Activated CD8-positive, alpha-beta memory T cell treated with anti-CD3 and anti-CD28 coated beads, Interleukin-2, amount 10 ng/mL, durations not matched to agents 7 days and 5 days (primary cell): ENCODE results near the gene TSKS. TPM values are rescaled to one million over a fixed set of nuclear protein-coding genes. Genes with fewer than 3 reads are reported as not detected.

Source experiments
- ATAC-seq: fragments of 150-1000 bp; cut with Tn5 transposase; one replicate; pipeline ENCODE4 v1.10.0; 2021; ENCODE audit warnings: moderate library complexity
- CTCF ChIA-PET: fragments of 350-600 bp; sonication (Branson Sonifier 250); formaldehyde crosslinking; loops from one replicate; lab custom pipeline; 2021; ENCODE audit warnings: antibody characterized with exemption; lab: Charles Lee
- DNase-seq: peaks from one replicate; pipeline ENCODE4 v3.0.0-alpha.2; 2020
- H3K27ac Mint-ChIP-seq: one replicate; pipeline ENCODE4 v1.8.0; 2021; ENCODE audit warnings: mild to moderate bottlenecking, mixed read lengths
- H3K27me3 Mint-ChIP-seq: one replicate; pipeline ENCODE4 v1.8.0; 2021; ENCODE audit warnings: mixed read lengths
- H3K36me3 Mint-ChIP-seq: one replicate; pipeline ENCODE4 v1.8.0; 2021; ENCODE audit warnings: mild to moderate bottlenecking, mixed read lengths
- H3K4me1 Mint-ChIP-seq: one replicate; pipeline ENCODE4 v1.8.0; 2021; ENCODE audit warnings: mixed read lengths
- H3K4me3 Mint-ChIP-seq: one replicate; pipeline ENCODE4 v1.8.0; 2021; ENCODE audit warnings: mild to moderate bottlenecking, moderate library complexity, mixed read lengths
- H3K9me3 Mint-ChIP-seq: one replicate; pipeline ENCODE4 v1.8.0; 2022; ENCODE audit warnings: low read depth, mixed read lengths
- total RNA-seq, 2 experiments: library from RNA; stranded (reverse); gene quantifications; one replicate each; pipeline ENCODE4 v1.2.3, GENCODE V29; 2021

TSKS gene
- total RNA-seq, result 1 to 10 TPM in 1 of 2 experiments, under 1 TPM in 1; 0.47 to 1.3 TPM

GRCh38 chr19:49763230-49763629 is at the start of gene TSKS:
TSKS (minus strand) TSS chr19:49763306; CDS start chr19:49763247, 59 bp downstream.
- DNase-seq (no peak), ATAC-seq (no peak)
- Mint-ChIP-seq H3K27me3 (no peaks in the 10 kb centered on the region), H3K4me3 (no peak within 1 kb of the TSS), H3K27ac (peak within 1 kb of the TSS; percentile 57), H3K9me3 (no peaks in the 10 kb centered on the region), H3K4me1 (peaks cover 21% of the 10 kb centered on the region), H3K36me3 (no peaks in the 10 kb centered on the region)
- CTCF ChIA-PET, result no interaction called here

- ATAC-seq (no peak), DNase-seq (no peak)
- Mint-ChIP-seq H3K9me3 (no peaks in the 10 kb centered on the region), H3K27ac (peak overlapping the region; percentile 93), H3K27me3 (no peaks in the 10 kb centered on the region), H3K4me1 (peaks cover 44% of the 10 kb centered on the region), H3K36me3 (peaks cover 2% of the 10 kb centered on the region), H3K4me3 (peak overlapping the region; percentile 82)
- CTCF ChIA-PET, result interaction anchor here (1.0 to 2.0 kb wide), 7 partner anchors 36 to 137 kb away, joined by 3 to 6 read pairs (median 5); partner anchors contain the start of genes AKT1S1, PTOV1 and TBC1D17
These were observed 49.4 kb upstream of the TSKS start for GRCh38 chr19:49812452-49812996.

GRCh38 chr19:49811328-49811727 is 48.2 kb upstream of the TSKS start:
- Mint-ChIP-seq H3K4me1 (peaks cover 49% of the 10 kb centered on the region), H3K36me3 (peaks cover 3% of the 10 kb centered on the region), H3K27me3 (no peaks in the 10 kb centered on the region), H3K9me3 (no peaks in the 10 kb centered on the region), H3K27ac (no peak overlapping the region), H3K4me3 (no peak overlapping the region)
- ATAC-seq (no peak), DNase-seq (no peak)
- CTCF ChIA-PET, result no interaction called here

GRCh38 chr19:49809941-49810389 is 46.9 kb upstream of the TSKS start:
- Mint-ChIP-seq H3K27me3 (no peaks in the 10 kb centered on the region), H3K4me3 (peak overlapping the region; percentile 76), H3K27ac (no peak overlapping the region), H3K36me3 (peaks cover 7% of the 10 kb centered on the region), H3K9me3 (no peaks in the 10 kb centered on the region), H3K4me1 (peaks cover 51% of the 10 kb centered on the region)
- CTCF ChIA-PET, result interaction anchor here (0.6 to 1.1 kb wide), 3 partner anchors 9 to 116 kb away, joined by 3 to 4 read pairs (median 3); no protein-coding TSS in a partner anchor
- no peak for DNase-seq
- ATAC-seq, result no peak

GRCh38 chr19:49809160-49809940 is 46.2 kb upstream of the TSKS start:
- Mint-ChIP-seq H3K36me3 (peaks cover 7% of the 10 kb centered on the region), H3K4me3 (peak overlapping the region; percentile 76), H3K27me3 (no peaks in the 10 kb centered on the region), H3K27ac (peak overlapping the region; percentile 78), H3K9me3 (no peaks in the 10 kb centered on the region), H3K4me1 (peaks cover 47% of the 10 kb centered on the region)
- peak; percentile 59 for DNase-seq
- peak; percentile 20 for ATAC-seq
- CTCF ChIA-PET, result interaction anchor here (0.6 to 0.7 kb wide), 2 partner anchors 10 to 115 kb away, joined by 3 to 4 read pairs; no protein-coding TSS in a partner anchor

GRCh38 chr19:49808711-49809159 is 45.6 kb upstream of the TSKS start:
- Mint-ChIP-seq H3K27ac (peak overlapping the region; percentile 78), H3K27me3 (no peaks in the 10 kb centered on the region), H3K4me1 (peaks cover 42% of the 10 kb centered on the region), H3K36me3 (peaks cover 7% of the 10 kb centered on the region), H3K4me3 (peak overlapping the region; percentile 76), H3K9me3 (no peaks in the 10 kb centered on the region)
- peak; percentile 85 for DNase-seq
- CTCF ChIA-PET, result no interaction called here
- peak; percentile 24 for ATAC-seq

- Mint-ChIP-seq H3K36me3 (peaks cover 13% of the 10 kb centered on the region), H3K27ac (peak overlapping the region; percentile 90), H3K9me3 (no peaks in the 10 kb centered on the region), H3K27me3 (no peaks in the 10 kb centered on the region), H3K4me3 (no peak overlapping the region), H3K4me1 (peaks cover 39% of the 10 kb centered on the region)
- DNase-seq (no peak), ATAC-seq (no peak)
- CTCF ChIA-PET, result interaction anchor here (1.0 kb wide), 1 partner anchor 90 kb away, joined by 5 read pairs; no protein-coding TSS in a partner anchor
These were observed 45.0 kb upstream of the TSKS start for GRCh38 chr19:49807904-49808675.

- Mint-ChIP-seq H3K4me3 (no peak overlapping the region), H3K4me1 (peaks cover 36% of the 10 kb centered on the region), H3K36me3 (peaks cover 18% of the 10 kb centered on the region), H3K27ac (peak overlapping the region; percentile 90), H3K27me3 (no peaks in the 10 kb centered on the region), H3K9me3 (no peaks in the 10 kb centered on the region)
- CTCF ChIA-PET, result interaction anchor here (1.0 kb wide), 1 partner anchor 90 kb away, joined by 5 read pairs; no protein-coding TSS in a partner anchor
- DNase-seq (no peak), ATAC-seq (peak; percentile 20)
These were observed 44.2 kb upstream of the TSKS start for GRCh38 chr19:49807058-49807903.

- no peak overlapping the region for H3K4me3 Mint-ChIP-seq
- H3K9me3 Mint-ChIP-seq, result no peaks in the 10 kb centered on the region
- ATAC-seq, result no peak
These were observed 43.5 kb upstream of the TSKS start for GRCh38 chr19:49806620-49806959.

GRCh38 chr19:49805822-49806619 is 42.9 kb upstream of the TSKS start:
- ATAC-seq, result no peak
- no peaks in the 10 kb centered on the region for H3K9me3 Mint-ChIP-seq
- H3K27me3 Mint-ChIP-seq, result no peaks in the 10 kb centered on the region
- DNase-seq, result no peak
- peaks cover 32% of the 10 kb centered on the region for H3K4me1 Mint-ChIP-seq
- peaks cover 18% of the 10 kb centered on the region for H3K36me3 Mint-ChIP-seq
- CTCF ChIA-PET, result interaction anchor here (0.8 to 1.9 kb wide), 2 partner anchors 27 to 89 kb away, joined by 3 to 5 read pairs; no protein-coding TSS in a partner anchor
- H3K4me3 Mint-ChIP-seq, result no peak overlapping the region
- H3K27ac Mint-ChIP-seq, result peak overlapping the region; percentile 50

More at GRCh38 chr19:49806620-49806959, 43.5 kb upstream of the TSKS start:
- peaks cover 32% of the 10 kb centered on the region for H3K4me1 Mint-ChIP-seq
- DNase-seq, result no peak
- H3K36me3 Mint-ChIP-seq, result peaks cover 18% of the 10 kb centered on the region
- CTCF ChIA-PET, result no interaction called here
- H3K27me3 Mint-ChIP-seq, result no peaks in the 10 kb centered on the region
- peak overlapping the region; percentile 50 for H3K27ac Mint-ChIP-seq

- no peaks in the 10 kb centered on the region for H3K27me3 Mint-ChIP-seq
- H3K27ac Mint-ChIP-seq, result no peak overlapping the region
- peaks cover 19% of the 10 kb centered on the region for H3K4me1 Mint-ChIP-seq
- DNase-seq (no peak), ATAC-seq (no peak)
- no peaks in the 10 kb centered on the region for H3K9me3 Mint-ChIP-seq
- H3K4me3 Mint-ChIP-seq, result no peak overlapping the region
- CTCF ChIA-PET, result no interaction called here
- H3K36me3 Mint-ChIP-seq, result peaks cover 25% of the 10 kb centered on the region
These were observed 40.4 kb upstream of the TSKS start for GRCh38 chr19:49803529-49803856.
